HepG2 (cell line): Measurements from ENCODE around the gene BUD23. TPM values are rescaled to one million over a fixed set of nuclear protein-coding genes. Genes with fewer than 3 reads are reported as not detected.

Experiments
- AHDC1 ChIP-seq: sonication (generic); formaldehyde crosslinking; IDR thresholded peaks from 2 replicates; pipeline ENCODE4 v1.5.1; 2020; ENCODE audit warnings: mild to moderate bottlenecking, missing genetic modification reagents, borderline replicate concordance
- ATF5 ChIP-seq: sonication (generic); formaldehyde crosslinking; IDR thresholded peaks from 2 replicates; pipeline ENCODE4 v1.4.0; 2020; ENCODE audit warnings: mild to moderate bottlenecking, low read depth, missing genetic modification reagents
- ATF7-NPFF ChIP-seq: sonication (generic); formaldehyde crosslinking; IDR thresholded peaks from 2 replicates; pipeline ENCODE4 v1.8.1; 2023; ENCODE audit warnings: mild to moderate bottlenecking, low read depth, missing genetic modification reagents, moderate library complexity
- DRAP1 ChIP-seq: IDR thresholded peaks from 2 replicates; pipeline ENCODE4 v1.6.1; 2016; ENCODE audit warnings: missing genetic modification reagents, missing compliant biosample characterization
- HBP1 ChIP-seq: IDR thresholded peaks from 2 replicates; pipeline ENCODE4 v1.6.1; 2016; ENCODE audit warnings: low read depth, control low read depth
- IKZF4 ChIP-seq: sonication (generic); formaldehyde crosslinking; IDR thresholded peaks from 2 replicates; pipeline ENCODE4 v1.5.1; 2020; ENCODE audit warnings: borderline replicate concordance, mild to moderate bottlenecking, low read depth, missing genetic modification reagents; ENCODE audit errors: not compliant biosample characterization
- JUND ChIP-seq: sonication (generic); formaldehyde crosslinking; IDR thresholded peaks from 2 replicates; pipeline ENCODE4 v1.8.0; 2022; ENCODE audit warnings: mild to moderate bottlenecking, missing genetic modification reagents
- KDM1A ChIP-seq: IDR thresholded peaks from 2 replicates; pipeline ENCODE4 v1.6.1; 2016; ENCODE audit warnings: missing compliant biosample characterization
- RAD51 ChIP-seq: fragments of 450-650 bp; IDR thresholded peaks from 2 replicates; pipeline ENCODE4 v1.6.1; 2016; ENCODE audit warnings: borderline replicate concordance
- RBFOX2 ChIP-seq: fragments of 200-400 bp; formaldehyde crosslinking; IDR thresholded peaks from 2 replicates; pipeline ENCODE4 v1.6.1; 2017; ENCODE audit warnings: low read depth, mild to moderate bottlenecking, low read length
- RXRB ChIP-seq: IDR thresholded peaks from 2 replicates; pipeline ENCODE4 v1.6.1; 2016; ENCODE audit warnings: borderline replicate concordance, missing genetic modification reagents, missing compliant biosample characterization
- SALL1 ChIP-seq: sonication (generic); formaldehyde crosslinking; IDR thresholded peaks from 2 replicates; pipeline ENCODE4 v1.8.0; 2022; ENCODE audit warnings: mild to moderate bottlenecking, missing genetic modification reagents
- SPEN ChIP-seq: sonication (generic); formaldehyde crosslinking; IDR thresholded peaks from 2 replicates; pipeline ENCODE4 v1.5.1; 2020; ENCODE audit warnings: low read depth, mild to moderate bottlenecking, missing genetic modification reagents
- TBP ChIP-seq: sonication (generic); formaldehyde crosslinking; IDR thresholded peaks from 2 replicates; pipeline ENCODE4 v1.5.0; 2020; ENCODE audit warnings: missing genetic modification reagents
- U2AF1 ChIP-seq: fragments of 200-400 bp; formaldehyde crosslinking; optimal IDR thresholded peaks from 2 replicates; pipeline ENCODE3; 2017; ENCODE audit warnings: mild to moderate bottlenecking, low read depth, low read length
- UBTF ChIP-seq: sonication (generic); formaldehyde crosslinking; IDR thresholded peaks from 2 replicates; pipeline ENCODE4 v1.4.0; 2020; ENCODE audit warnings: mild to moderate bottlenecking, missing genetic modification reagents
- ZNF17 ChIP-seq: sonication (generic); formaldehyde crosslinking; IDR thresholded peaks from 2 replicates; pipeline ENCODE4 v1.5.0; 2020; ENCODE audit warnings: mild to moderate bottlenecking, missing genetic modification reagents
- ZNF282 ChIP-seq: fragments of 450-650 bp; IDR thresholded peaks from 2 replicates; pipeline ENCODE4 v1.6.1; 2018; ENCODE audit not compliant: partially characterized antibody
- ZNF816 ChIP-seq: sonication (generic); formaldehyde crosslinking; IDR thresholded peaks from 2 replicates; pipeline ENCODE4 v1.8.0; 2022; ENCODE audit warnings: missing genetic modification reagents, mild to moderate bottlenecking, borderline replicate concordance
- polyA plus RNA-seq, 8 experiments: library from polyadenylated mRNA; depleted of rRNA in 3 of 8; stranded (reverse) in 7 of 8; unstranded in 1 of 8; fragments of >200 nt; fragmentation: Illumina TruSeq in 4 of 8; extraction: Trizol in 4 of 8; gene quantifications; 2 replicates each; pipeline versions ENCODE4 v1.2.1 to v1.2.3, GENCODE V29; 2011 to 2016; ENCODE audit warnings: low read depth in 4 of 8, missing spikeins in 1 of 8, mixed read lengths in 1 of 8; ENCODE audit not compliant: insufficient read depth in 1 of 8
- total RNA-seq, 5 experiments: library from RNA; depleted of rRNA; stranded (reverse); fragments of >200 nt; fragmentation: Illumina TruSeq; extraction: Trizol; gene quantifications; 2 replicates each; pipeline ENCODE4 v1.2.3, GENCODE V29; 2016; ENCODE audit warnings: low read depth in 1 of 5

BUD23 gene
- total and polyA plus RNA-seq, 2 of the 13 experiments (the other 11 are each of a cell fraction or from before 2014, with no cell fraction given), result 47.5 to 54.5 TPM

- TF ChIP-seq AHDC1 (CRISPR knock-in tag), result no peak
- peak; percentile 98 for TF ChIP-seq KDM1A (CRISPR knock-in tag)
- no peak; the same call in 1 of the 2 replicates for TF ChIP-seq RXRB
- no peak for TF ChIP-seq IKZF4 (CRISPR knock-in tag)
- no peak for TF ChIP-seq U2AF1
- no peak for TF ChIP-seq TBP (CRISPR knock-in tag)
- TF ChIP-seq UBTF, result peak; percentile 58; the same call in 1 of the 2 replicates
- TF ChIP-seq ZNF816, result no peak
- TF ChIP-seq RAD51, result no peak
- peak; percentile 37; the same call in 1 of the 2 replicates for TF ChIP-seq DRAP1
- peak; percentile 62; the same call in 1 of the 2 replicates for TF ChIP-seq ATF7-NPFF
- TF ChIP-seq HBP1 (CRISPR knock-in tag), result 0 out of 2 replicates have a peak, but pooled peaks have one; percentile 38
- peak; percentile 58 for TF ChIP-seq RBFOX2
- TF ChIP-seq ZNF17, result no peak
- TF ChIP-seq SPEN (CRISPR knock-in tag), result peak; percentile 55; the same call in 1 of the 2 replicates
- no peak for TF ChIP-seq ZNF282
- no peak; the same call in 1 of the 2 replicates for TF ChIP-seq SALL1 (CRISPR knock-in tag)
- TF ChIP-seq ATF5, result no peak
- TF ChIP-seq JUND, result no peak
These were observed 15.9 kb upstream of the BUD23 start, which contains the start of gene VPS37D (continued) for GRCh38 chr7:73667344-73668102.
